GM12874 (cell line): ENCODE results near the gene YRDC.
A peak's percentile ranks its signal among the peaks of the same experiment; 100 is the strongest.

Source experiments
- CTCF ChIP-seq: IDR thresholded peaks from 2 replicates; pipeline ENCODE4 v1.5.1; 2011; ENCODE audit warnings: low read depth, mild to moderate bottlenecking, control low read depth, low read length, moderate library complexity; ENCODE audit not compliant: insufficient read depth

Gene YRDC

GRCh38 chr1:37821481-37821880, 13.5 kb upstream of the YRDC start:
- TF ChIP-seq CTCF, result no peak

- no peak for TF ChIP-seq CTCF
Observed at GRCh38 chr1:37817481-37817880, 9.5 kb upstream of the YRDC start.

DNA sequence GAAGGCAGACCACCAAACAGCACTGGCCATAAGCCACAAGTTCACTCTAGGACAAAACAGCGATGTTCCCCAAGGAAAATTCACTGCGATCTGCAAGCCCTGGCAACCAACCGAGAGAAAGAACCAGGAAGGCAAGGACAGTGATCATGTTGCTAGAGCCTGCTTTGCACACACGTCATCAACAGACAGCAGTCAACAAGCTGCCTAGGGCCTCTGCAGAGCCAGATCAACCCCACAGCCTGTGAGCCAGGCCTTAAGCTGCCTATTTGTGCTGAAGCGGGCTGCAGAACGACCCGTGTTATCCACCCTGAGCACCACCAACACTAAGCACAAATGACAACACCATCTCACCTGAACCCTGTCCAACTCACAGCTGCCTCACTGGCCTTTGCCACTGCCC, 6.2 kb upstream of the YRDC start:
- no peak for TF ChIP-seq CTCF

- TF ChIP-seq CTCF, result no peak
Observed at GRCh38 chr1:37813529-37814145, 5.6 kb upstream of the YRDC start.

- TF ChIP-seq CTCF, result peak; percentile 95
Observed at GRCh38 chr1:37811027-37811655, 3.1 kb upstream of the YRDC start.

DNA sequence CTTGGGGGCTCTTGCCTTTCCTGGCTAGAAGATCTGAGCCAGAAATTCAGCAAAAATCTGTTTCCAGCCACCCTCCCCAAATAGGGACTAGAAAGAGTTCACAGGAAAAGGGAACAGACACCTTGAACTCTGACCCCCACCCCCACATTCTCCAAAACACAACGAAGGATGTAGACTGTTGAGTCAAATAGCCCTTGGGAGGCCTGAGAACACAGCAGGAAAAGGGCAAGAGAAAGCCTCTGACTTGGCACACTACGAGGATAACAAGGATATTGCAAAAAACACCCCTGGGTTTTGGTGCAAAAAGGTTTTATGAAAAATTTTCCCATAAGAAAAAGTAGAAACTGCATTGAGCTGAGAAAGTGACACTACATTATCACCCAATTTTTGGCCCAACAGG, 1.9 kb upstream of the YRDC start:
- TF ChIP-seq CTCF, result no peak

DNA sequence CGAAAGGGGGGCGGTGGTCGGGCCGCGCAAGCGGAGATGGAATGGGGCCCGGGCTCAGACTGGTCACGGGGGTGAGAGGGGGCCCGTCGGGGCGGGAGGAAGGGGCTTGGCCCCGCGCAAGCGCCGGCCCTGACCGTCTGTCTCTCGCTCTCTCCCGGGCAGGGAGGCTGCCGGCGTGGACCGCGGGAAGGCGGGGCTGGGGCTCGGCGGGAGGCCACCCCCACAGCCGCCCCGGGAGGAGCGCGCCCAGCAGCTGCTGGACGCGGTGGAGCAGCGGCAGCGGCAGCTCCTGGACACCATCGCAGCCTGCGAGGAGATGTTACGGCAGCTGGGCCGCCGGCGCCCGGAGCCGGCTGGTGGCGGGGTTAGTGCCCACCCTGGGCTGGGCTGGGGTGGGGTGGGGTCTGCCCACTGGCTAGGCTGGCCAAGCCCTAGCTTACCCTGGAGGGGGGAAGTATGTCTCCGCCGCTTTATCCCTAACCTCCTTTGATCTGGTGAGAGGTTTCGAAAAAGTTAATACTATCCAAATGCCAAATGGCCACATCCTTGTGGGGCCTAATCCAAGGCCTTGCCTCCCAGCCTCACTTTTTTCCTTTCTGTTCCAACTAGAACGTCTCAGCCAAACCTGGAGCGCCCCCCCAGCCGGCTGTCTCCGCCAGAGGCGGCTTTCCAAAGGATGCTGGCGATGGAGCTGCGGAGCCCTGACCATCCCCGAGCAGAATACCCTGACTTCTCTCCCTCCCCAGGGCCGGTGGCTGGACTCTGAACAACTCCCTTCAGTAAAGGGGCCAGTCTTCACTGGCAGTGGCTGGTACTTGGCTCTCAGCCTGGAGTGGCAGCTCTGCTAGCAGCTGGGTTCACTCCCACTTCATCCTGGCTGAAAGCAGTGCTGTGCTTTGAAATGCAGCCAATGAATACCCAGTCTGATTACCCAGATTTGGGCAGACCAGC, 636 bp upstream of the YRDC start:
- TF ChIP-seq CTCF, result no peak
